GM12873 (cell line): Measurements from ENCODE around the gene ASB14.

Source experiments
- CTCF ChIP-seq: IDR thresholded peaks from 2 replicates; pipeline ENCODE4 v1.5.1; 2012; ENCODE audit warnings: low read depth, mild to moderate bottlenecking, moderate library complexity, low read length, control low read depth; ENCODE audit not compliant: insufficient read depth; ENCODE audit errors: missing control alignments

Gene ASB14

GRCh38 chr3:57224856-57225255, 67.6 kb downstream of the ASB14 start:
- TF ChIP-seq CTCF = no peak

DNA sequence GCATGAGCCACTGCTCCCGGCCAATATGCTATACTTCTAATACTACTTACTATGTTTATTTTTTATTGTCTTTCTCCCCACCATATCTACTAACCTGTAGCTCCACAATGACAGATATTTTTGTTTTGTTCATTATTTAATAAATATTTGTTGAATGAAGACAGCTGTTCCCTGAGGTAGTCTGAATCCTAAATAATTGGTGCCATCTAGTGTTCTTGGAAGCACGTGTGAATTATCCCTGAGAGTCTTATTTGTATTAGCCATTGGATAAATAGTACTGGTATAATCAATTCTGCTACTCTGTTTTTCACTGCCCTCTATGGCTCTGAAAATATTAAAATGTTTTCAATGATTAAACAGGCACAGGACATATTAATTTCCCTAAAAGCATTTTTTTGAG, 70.6 kb downstream of the ASB14 start:
- no peak for TF ChIP-seq CTCF
